ENCODE measurements around the gene SPEN.

- TF ChIP-seq SMARCA4 (IDR thresholded peaks at IDR 0.05) (no peak), CBFA2T2 (conservative IDR thresholded peaks at IDR 0.05) (no peak), DDX20 (tag; IDR thresholded peaks at IDR 0.05; ENCODE audit: low read depth) (no peak)
These were observed 97.7 kb downstream of the SPEN start for GRCh38 chr1:15945011-15945831.

Data from K562 (cell line).